Endothelial cell (in vitro differentiated cells): ENCODE measurements around the gene NBAS. TPM values are rescaled to one million over a fixed set of nuclear protein-coding genes. Genes with fewer than 3 reads are reported as not detected.
A peak's percentile ranks its signal among the peaks of the same experiment; 100 is the strongest.

ENCODE experiments used
- DNase-seq: peaks from one replicate; pipeline ENCODE4 v3.0.0; 2021; ENCODE audit warnings: low spot score
- H3K27ac Mint-ChIP-seq: one replicate; pipeline ENCODE4 v1.8.0; 2021; ENCODE audit warnings: mixed read lengths, inconsistent platforms; ENCODE audit not compliant: unreplicated experiment
- H3K27me3 Mint-ChIP-seq: one replicate; pipeline ENCODE4 v1.8.0; 2021; ENCODE audit warnings: mild to moderate bottlenecking, moderate library complexity, mixed read lengths, inconsistent platforms; ENCODE audit not compliant: unreplicated experiment
- H3K36me3 Mint-ChIP-seq: one replicate; pipeline ENCODE4 v1.8.0; 2021; ENCODE audit warnings: mild to moderate bottlenecking, low read depth, mixed read lengths, inconsistent platforms; ENCODE audit not compliant: unreplicated experiment
- H3K4me1 Mint-ChIP-seq: one replicate; pipeline ENCODE4 v1.8.0; 2021; ENCODE audit warnings: mild to moderate bottlenecking, mixed read lengths, inconsistent platforms; ENCODE audit not compliant: unreplicated experiment
- H3K4me3 Mint-ChIP-seq: one replicate; pipeline ENCODE4 v1.8.0; 2021; ENCODE audit warnings: mild to moderate bottlenecking, mixed read lengths, inconsistent platforms; ENCODE audit not compliant: unreplicated experiment
- H3K9me3 Mint-ChIP-seq: one replicate; pipeline ENCODE4 v1.8.0; 2021; ENCODE audit warnings: mixed read lengths, inconsistent platforms; ENCODE audit not compliant: unreplicated experiment
- CTCF ChIP-seq: fragments of 200-600 bp; sonication (generic); IDR thresholded peaks from one replicate; pipeline ENCODE4 v1.5.0; 2021; ENCODE audit warnings: antibody characterized with exemption; ENCODE audit not compliant: unreplicated experiment
- total RNA-seq: library from RNA; stranded (reverse); fragmentation: NEBNext Ultra II Directional; extraction: Animal tissue kit (Norgen Biotek cat#: 25700); gene quantifications from one replicate; pipeline ENCODE4 v1.2.1, GENCODE V29; 2021; ENCODE audit not compliant: unreplicated experiment

The NBAS gene
- total RNA-seq, 1 donor from 2014 or later = 52.8 TPM

GRCh38 chr2:15607709-15608391, 46.7 kb upstream of the NBAS start:
- Mint-ChIP-seq H3K4me3 (no peak overlapping the region), H3K27me3 (no peaks in the 10 kb centered on the region), H3K9me3 (no peaks in the 10 kb centered on the region), H3K36me3 (peaks cover 48% of the 10 kb centered on the region), H3K27ac (no peak overlapping the region), H3K4me1 (no peaks in the 10 kb centered on the region)
- no peak for TF ChIP-seq CTCF
- no peak for DNase-seq

- peak overlapping the region; percentile 40 for H3K4me3 Mint-ChIP-seq
- no peaks in the 10 kb centered on the region for H3K9me3 Mint-ChIP-seq
- no peak for TF ChIP-seq CTCF
- H3K27me3 Mint-ChIP-seq = no peaks in the 10 kb centered on the region
- peaks cover 53% of the 10 kb centered on the region for H3K36me3 Mint-ChIP-seq
- no peak overlapping the region for H3K27ac Mint-ChIP-seq
- no peaks in the 10 kb centered on the region for H3K4me1 Mint-ChIP-seq
- DNase-seq = no peak
Observed at GRCh38 chr2:15606481-15607441, 45.6 kb upstream of the NBAS start.

- H3K4me3 Mint-ChIP-seq = no peak overlapping the region
- H3K27ac Mint-ChIP-seq = no peak overlapping the region
- TF ChIP-seq CTCF = no peak
- no peaks in the 10 kb centered on the region for H3K4me1 Mint-ChIP-seq
- no peaks in the 10 kb centered on the region for H3K9me3 Mint-ChIP-seq
- H3K27me3 Mint-ChIP-seq = no peaks in the 10 kb centered on the region
- no peak for DNase-seq
- H3K36me3 Mint-ChIP-seq = peaks cover 57% of the 10 kb centered on the region
Observed at GRCh38 chr2:15605721-15606120, 44.6 kb upstream of the NBAS start.

- Mint-ChIP-seq H3K4me1 (no peaks in the 10 kb centered on the region), H3K4me3 (no peak overlapping the region), H3K27me3 (no peaks in the 10 kb centered on the region), H3K27ac (no peak overlapping the region), H3K9me3 (no peaks in the 10 kb centered on the region), H3K36me3 (peaks cover 45% of the 10 kb centered on the region)
- no peak for DNase-seq
- TF ChIP-seq CTCF = no peak
Observed at GRCh38 chr2:15603948-15604347, 42.8 kb upstream of the NBAS start.
